ENCODE measurements around the gene SLC16A1.

Gene SLC16A1

GRCh38 chr1:112927462-112927990 lies 28.5 kb downstream of the SLC16A1 start:
- no peak for TF ChIP-seq POLR2AphosphoS5 (IDR thresholded peaks at IDR 0.05; ENCODE audit: low read depth)
- DNase-seq (ENCODE audit: low read depth in 1 of 2, low spot score in 1 of 2) = no peak
- H3K27ac ChIP-seq (replicated peaks) = no peak overlapping the region
- H3K27me3 ChIP-seq (ENCODE audit: insufficient read depth, poor library complexity, severe bottlenecking) = no peaks in the 10 kb centered on the region
- H3K4me3 ChIP-seq (replicated peaks; ENCODE audit: insufficient read depth, low read length) = no peak overlapping the region

- Histone ChIP-seq H3K27ac (replicated peaks) (no peak overlapping the region), H3K27me3 (ENCODE audit: insufficient read depth, poor library complexity, severe bottlenecking) (no peaks in the 10 kb centered on the region), H3K4me3 (replicated peaks; ENCODE audit: insufficient read depth, low read length) (no peak overlapping the region)
- DNase-seq (ENCODE audit: low read depth in 1 of 2, low spot score in 1 of 2) = no peak
- TF ChIP-seq POLR2AphosphoS5 (IDR thresholded peaks at IDR 0.05; ENCODE audit: low read depth) = no peak
- TF ChIP-seq CTCF (IDR thresholded peaks at IDR 0.05; ENCODE audit: insufficient read depth, low read length) = no peak
- no peak for TF ChIP-seq REST (IDR thresholded peaks at IDR 0.05; ENCODE audit: insufficient replicate concordance, low read depth)
- no peak for TF ChIP-seq GABPA (IDR thresholded peaks at IDR 0.05; ENCODE audit: low read depth)
- TF ChIP-seq SPI1 (IDR thresholded peaks at IDR 0.05; ENCODE audit: borderline replicate concordance, low read depth) = no peak
Measured at GRCh38 chr1:112926858-112927257, 29.1 kb downstream of the SLC16A1 start.

- TF ChIP-seq REST (IDR thresholded peaks at IDR 0.05; ENCODE audit: insufficient replicate concordance, low read depth) = no peak
Measured at GRCh38 chr1:112925015-112925414, 31.0 kb downstream of the SLC16A1 start.

GRCh38 chr1:112923959-112924349 lies 32.0 kb downstream of the SLC16A1 start:
- Histone ChIP-seq H3K27ac (replicated peaks) (no peak overlapping the region), H3K4me3 (replicated peaks; ENCODE audit: insufficient read depth, low read length) (no peak overlapping the region), H3K27me3 (ENCODE audit: insufficient read depth, poor library complexity, severe bottlenecking) (no peaks in the 10 kb centered on the region)
- DNase-seq (ENCODE audit: low read depth in 1 of 2, low spot score in 1 of 2) = no peak
- TF ChIP-seq REST (IDR thresholded peaks at IDR 0.05; ENCODE audit: insufficient replicate concordance, low read depth) = no peak
- no peak for TF ChIP-seq SPI1 (IDR thresholded peaks at IDR 0.05; ENCODE audit: borderline replicate concordance, low read depth)
- no peak for TF ChIP-seq POLR2AphosphoS5 (IDR thresholded peaks at IDR 0.05; ENCODE audit: low read depth)
- no peak for TF ChIP-seq GABPA (IDR thresholded peaks at IDR 0.05; ENCODE audit: low read depth)
- no peak for TF ChIP-seq CTCF (IDR thresholded peaks at IDR 0.05; ENCODE audit: insufficient read depth, low read length)

More at GRCh38 chr1:112925015-112925414, 31.0 kb downstream of the SLC16A1 start:
- Histone ChIP-seq H3K27ac (replicated peaks) (no peak overlapping the region), H3K27me3 (ENCODE audit: insufficient read depth, poor library complexity, severe bottlenecking) (no peaks in the 10 kb centered on the region), H3K4me3 (replicated peaks; ENCODE audit: insufficient read depth, low read length) (no peak overlapping the region)
- no peak for DNase-seq (ENCODE audit: low read depth in 1 of 2, low spot score in 1 of 2)
